Measurements from ENCODE around the gene ATF4.

ATF4 gene

DNA sequence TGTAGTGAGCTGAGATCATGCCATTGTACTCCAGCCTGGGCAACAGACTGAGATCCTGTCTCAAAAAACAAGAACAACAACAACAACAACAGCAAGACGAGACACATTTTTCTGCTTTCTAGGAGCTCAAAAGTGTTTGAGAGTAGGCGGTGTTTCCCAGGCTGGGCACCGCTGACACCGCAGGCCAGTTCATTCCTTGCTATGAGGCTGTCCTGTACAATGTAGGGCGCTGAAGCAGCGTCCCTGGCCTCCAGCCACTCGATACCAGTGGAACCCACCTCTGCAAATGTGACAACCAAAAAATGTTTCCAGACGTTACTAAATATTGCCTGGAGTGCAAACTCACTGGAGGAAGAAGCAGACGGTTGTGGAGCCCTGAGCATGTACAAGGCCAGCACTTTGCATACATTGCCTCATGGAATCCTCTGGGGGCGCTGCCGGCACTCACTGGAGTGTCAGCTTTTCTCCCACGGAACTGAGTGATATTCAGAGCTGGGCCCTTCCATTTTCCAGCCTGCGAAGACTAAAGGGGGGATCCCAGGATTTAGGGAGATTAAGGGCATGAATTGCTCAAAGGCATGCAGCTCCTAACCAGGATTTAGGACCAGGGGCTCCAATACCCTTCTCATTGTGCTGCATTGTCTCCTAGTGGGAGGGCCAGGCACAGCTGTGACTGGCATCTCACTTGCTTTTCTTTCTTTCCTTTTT lies 24.1 kb upstream of the ATF4 start:
- H2AK5ac ChIP-seq (ENCODE audit: low read depth, low read length), result no peak overlapping the region
- H4K91ac ChIP-seq (ENCODE audit: low read depth, low read length, poor library complexity), result no peak overlapping the region
- H2BK5ac ChIP-seq (ENCODE audit: low read length), result no peak overlapping the region
- no peaks in the 10 kb centered on the region for H3K27me3 ChIP-seq (ENCODE audit: control insufficient read depth in 3 of 3, insufficient read depth in 3 of 3, low read depth in 1 of 3, low read length in 3 of 3)
- H3K4me2 ChIP-seq (ENCODE audit: insufficient read depth, low read length, poor library complexity, severe bottlenecking), result no peak overlapping the region
- no peak overlapping the region for H3K14ac ChIP-seq (ENCODE audit: low read length)
- no peak overlapping the region for H3K4me3 ChIP-seq (ENCODE audit: low read length in 2 of 2)
- peak overlapping the region; percentile 25 for H2BK12ac ChIP-seq (ENCODE audit: low read length)
- H3K4ac ChIP-seq (ENCODE audit: low read length), result no peak overlapping the region
- H3K36me3 ChIP-seq (replicated peaks in 1 of 2; ENCODE audit: control insufficient read depth in 2 of 2, insufficient read depth in 2 of 2, low read length in 2 of 2), result no peaks in the 10 kb centered on the region
- peak overlapping the region; percentile 77 for H2AFZ ChIP-seq (ENCODE audit: low read length)
- peak overlapping the region; percentile 1 for H3K27ac ChIP-seq (replicated peaks; ENCODE audit: low read length)
- WGBS, 2 donors (ENCODE audit: extremely low coverage in 2 of 2, insufficient read length in 2 of 2, insufficient replicate concordance in 1 of 2), result no CpG with 5 or more reads among the region's 13 CpGs
- peak; percentile 59 for DNase-seq (ENCODE audit: low spot score)
- no peaks in the 10 kb centered on the region for H3K79me1 ChIP-seq (ENCODE audit: low read depth, low read length)
- peaks cover 7 to 12% of the 10 kb centered on the region in 2 donors for H3K4me1 ChIP-seq (ENCODE audit: control insufficient read depth in 2 of 2, insufficient read depth in 1 of 2, low read depth in 1 of 2, low read length in 2 of 2)
- H3K18ac ChIP-seq (ENCODE audit: low read length), result no peak overlapping the region
- H3K9me3 ChIP-seq (replicated peaks in 1 of 2; ENCODE audit: control insufficient read depth in 2 of 2, insufficient read depth in 1 of 2, low read depth in 1 of 2, low read length in 2 of 2), result no peaks in the 10 kb centered on the region
- H3K9ac ChIP-seq (ENCODE audit: low read depth, low read length, poor library complexity), result no peak overlapping the region
- H3K23ac ChIP-seq (ENCODE audit: low read depth, low read length, poor library complexity), result no peak overlapping the region
- H2BK15ac ChIP-seq (ENCODE audit: low read length), result no peak overlapping the region
- no peak overlapping the region for H2BK120ac ChIP-seq (ENCODE audit: low read depth, low read length)
- H4K8ac ChIP-seq (ENCODE audit: low read depth, low read length), result no peak overlapping the region

DNA sequence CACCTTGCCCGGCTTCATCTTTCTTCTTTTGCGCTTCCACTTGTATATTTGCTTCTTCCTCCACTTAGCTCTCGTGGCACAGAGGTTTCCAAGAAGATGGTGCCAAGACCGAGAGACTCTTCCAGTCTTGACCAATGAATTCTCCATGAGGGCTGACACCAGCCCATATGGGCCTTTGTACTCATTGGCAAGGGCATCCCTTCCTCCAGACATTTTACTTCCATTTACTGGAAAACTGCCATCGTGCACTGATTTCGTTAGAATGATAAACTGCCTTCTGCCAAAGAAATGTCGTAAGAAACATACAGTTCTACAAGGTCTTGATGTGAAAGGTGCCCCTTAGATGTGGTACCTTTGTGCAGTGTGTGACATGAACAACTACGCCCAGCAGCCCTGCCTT lies 22.9 kb upstream of the ATF4 start:
- Histone ChIP-seq H3K36me3 (replicated peaks in 1 of 2; ENCODE audit: control insufficient read depth in 2 of 2, insufficient read depth in 2 of 2, low read length in 2 of 2) (no peaks in the 10 kb centered on the region), H3K9me3 (replicated peaks in 1 of 2; ENCODE audit: control insufficient read depth in 2 of 2, insufficient read depth in 1 of 2, low read depth in 1 of 2, low read length in 2 of 2) (no peaks in the 10 kb centered on the region), H3K4me3 (ENCODE audit: low read length in 2 of 2) (no peak overlapping the region), H3K23ac (ENCODE audit: low read depth, low read length, poor library complexity) (no peak overlapping the region), H4K91ac (ENCODE audit: low read depth, low read length, poor library complexity) (no peak overlapping the region), H4K8ac (ENCODE audit: low read depth, low read length) (no peak overlapping the region), H2AK5ac (ENCODE audit: low read depth, low read length) (no peak overlapping the region), H3K14ac (ENCODE audit: low read length) (no peak overlapping the region), H3K18ac (ENCODE audit: low read length) (no peak overlapping the region), H3K27ac (replicated peaks; ENCODE audit: low read length) (no peak overlapping the region), H3K9ac (ENCODE audit: low read depth, low read length, poor library complexity) (no peak overlapping the region), H2BK15ac (ENCODE audit: low read length) (no peak overlapping the region), H2BK12ac (ENCODE audit: low read length) (no peak overlapping the region), H3K4me1 (ENCODE audit: control insufficient read depth in 2 of 2, insufficient read depth in 1 of 2, low read depth in 1 of 2, low read length in 2 of 2) (peaks cover 12 to 15% of the 10 kb centered on the region in 2 donors), H3K27me3 (ENCODE audit: control insufficient read depth in 3 of 3, insufficient read depth in 3 of 3, low read depth in 1 of 3, low read length in 3 of 3) (no peaks in the 10 kb centered on the region), H2BK120ac (ENCODE audit: low read depth, low read length) (no peak overlapping the region), H2BK5ac (ENCODE audit: low read length) (no peak overlapping the region), H3K4ac (ENCODE audit: low read length) (no peak overlapping the region), H3K4me2 (ENCODE audit: insufficient read depth, low read length, poor library complexity, severe bottlenecking) (no peak overlapping the region), H2AFZ (ENCODE audit: low read length) (no peak overlapping the region), H3K79me1 (ENCODE audit: low read depth, low read length) (no peaks in the 10 kb centered on the region)
- no peak for DNase-seq (ENCODE audit: low spot score)
- no CpG with 5 or more reads among the region's 8 CpGs for WGBS, 2 donors (ENCODE audit: extremely low coverage in 2 of 2, insufficient read length in 2 of 2, insufficient replicate concordance in 1 of 2)

DNA sequence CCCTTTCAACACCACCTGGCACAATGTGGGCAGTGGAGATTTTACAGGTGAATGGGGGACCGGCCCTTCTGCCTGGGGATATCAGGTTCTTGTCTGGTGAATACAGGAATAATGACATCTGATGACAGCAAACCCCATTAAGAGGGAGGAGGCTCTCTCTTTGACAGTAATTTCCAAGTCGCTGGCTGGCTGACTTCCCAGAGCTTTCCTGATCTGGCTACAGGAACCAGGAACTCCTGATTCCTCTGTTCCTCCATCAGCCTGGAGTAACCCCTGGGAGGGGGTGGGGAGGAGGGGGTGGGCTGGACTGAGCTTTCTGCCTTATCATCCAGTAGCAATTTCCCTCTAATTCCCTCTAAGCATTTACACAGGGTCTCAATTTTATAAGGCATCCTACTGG lies 22.0 kb upstream of the ATF4 start:
- no peak overlapping the region for H3K4me3 ChIP-seq (ENCODE audit: low read length in 2 of 2)
- peaks cover 0 to under 1% of the 10 kb centered on the region in 2 donors for H3K36me3 ChIP-seq (replicated peaks in 1 of 2; ENCODE audit: control insufficient read depth in 2 of 2, insufficient read depth in 2 of 2, low read length in 2 of 2)
- H4K91ac ChIP-seq (ENCODE audit: low read depth, low read length, poor library complexity), result no peak overlapping the region
- peaks cover 16 to 20% of the 10 kb centered on the region in 2 donors for H3K4me1 ChIP-seq (ENCODE audit: control insufficient read depth in 2 of 2, insufficient read depth in 1 of 2, low read depth in 1 of 2, low read length in 2 of 2)
- no peak for DNase-seq (ENCODE audit: low spot score)
- H3K79me1 ChIP-seq (ENCODE audit: low read depth, low read length), result peaks cover 6% of the 10 kb centered on the region
- H2BK15ac ChIP-seq (ENCODE audit: low read length), result no peak overlapping the region
- H2BK120ac ChIP-seq (ENCODE audit: low read depth, low read length), result no peak overlapping the region
- no CpG with 5 or more reads among the region's 2 CpGs for WGBS, 2 donors (ENCODE audit: extremely low coverage in 2 of 2, insufficient read length in 2 of 2, insufficient replicate concordance in 1 of 2)
- H3K18ac ChIP-seq (ENCODE audit: low read length), result no peak overlapping the region
- H3K27ac ChIP-seq (replicated peaks; ENCODE audit: low read length), result no peak overlapping the region
- no peaks in the 10 kb centered on the region for H3K9me3 ChIP-seq (replicated peaks in 1 of 2; ENCODE audit: control insufficient read depth in 2 of 2, insufficient read depth in 1 of 2, low read depth in 1 of 2, low read length in 2 of 2)
- H2AK5ac ChIP-seq (ENCODE audit: low read depth, low read length), result no peak overlapping the region
- H2AFZ ChIP-seq (ENCODE audit: low read length), result peak overlapping the region; percentile 69
- H3K9ac ChIP-seq (ENCODE audit: low read depth, low read length, poor library complexity), result no peak overlapping the region
- H3K27me3 ChIP-seq (ENCODE audit: control insufficient read depth in 3 of 3, insufficient read depth in 3 of 3, low read depth in 1 of 3, low read length in 3 of 3), result no peaks in the 10 kb centered on the region
- H3K23ac ChIP-seq (ENCODE audit: low read depth, low read length, poor library complexity), result no peak overlapping the region
- H3K4ac ChIP-seq (ENCODE audit: low read length), result no peak overlapping the region
- H4K8ac ChIP-seq (ENCODE audit: low read depth, low read length), result no peak overlapping the region
- no peak overlapping the region for H2BK12ac ChIP-seq (ENCODE audit: low read length)
- H2BK5ac ChIP-seq (ENCODE audit: low read length), result no peak overlapping the region
- H3K4me2 ChIP-seq (ENCODE audit: insufficient read depth, low read length, poor library complexity, severe bottlenecking), result no peak overlapping the region
- no peak overlapping the region for H3K14ac ChIP-seq (ENCODE audit: low read length)

DNA sequence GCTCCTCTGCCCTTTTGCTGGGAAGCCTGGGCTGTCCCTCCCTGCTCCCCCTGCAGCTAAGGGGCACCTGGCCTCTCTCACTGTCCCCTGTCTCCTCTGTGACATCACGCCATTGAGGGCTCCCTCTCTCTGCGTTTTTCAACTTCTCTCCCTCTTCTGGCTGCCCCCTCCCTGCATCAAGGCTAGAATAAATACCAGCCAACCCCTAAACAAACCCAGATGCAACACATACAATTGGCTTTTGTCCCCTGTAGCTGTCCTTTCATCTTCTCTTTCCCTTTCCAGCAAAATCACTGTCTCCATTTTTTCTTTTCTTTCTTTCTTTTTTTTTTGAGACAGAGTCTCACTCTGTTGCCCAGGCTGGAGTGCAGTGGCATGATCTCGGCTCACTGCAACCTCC lies 21.6 kb upstream of the ATF4 start:
- no peak overlapping the region for H3K4me3 ChIP-seq (ENCODE audit: low read length in 2 of 2)
- H3K4ac ChIP-seq (ENCODE audit: low read length), result no peak overlapping the region
- H4K8ac ChIP-seq (ENCODE audit: low read depth, low read length), result no peak overlapping the region

More for the DNA sequence above, 21.6 kb upstream of the ATF4 start:
- no peak for DNase-seq (ENCODE audit: low spot score)
- Histone ChIP-seq H4K91ac (ENCODE audit: low read depth, low read length, poor library complexity) (no peak overlapping the region), H3K36me3 (replicated peaks in 1 of 2; ENCODE audit: control insufficient read depth in 2 of 2, insufficient read depth in 2 of 2, low read length in 2 of 2) (peaks cover 2 to 5% of the 10 kb centered on the region in 2 donors), H2BK12ac (ENCODE audit: low read length) (no peak overlapping the region), H2BK15ac (ENCODE audit: low read length) (no peak overlapping the region), H3K27me3 (ENCODE audit: control insufficient read depth in 3 of 3, insufficient read depth in 3 of 3, low read depth in 1 of 3, low read length in 3 of 3) (no peaks in the 10 kb centered on the region), H2BK5ac (ENCODE audit: low read length) (no peak overlapping the region), H3K18ac (ENCODE audit: low read length) (peak overlapping the region; percentile 85), H2AK5ac (ENCODE audit: low read depth, low read length) (no peak overlapping the region), H3K4me2 (ENCODE audit: insufficient read depth, low read length, poor library complexity, severe bottlenecking) (no peak overlapping the region), H3K14ac (ENCODE audit: low read length) (no peak overlapping the region), H2AFZ (ENCODE audit: low read length) (peak overlapping the region; percentile 69), H3K9me3 (replicated peaks in 1 of 2; ENCODE audit: control insufficient read depth in 2 of 2, insufficient read depth in 1 of 2, low read depth in 1 of 2, low read length in 2 of 2) (no peaks in the 10 kb centered on the region), H3K79me1 (ENCODE audit: low read depth, low read length) (peaks cover 6% of the 10 kb centered on the region), H2BK120ac (ENCODE audit: low read depth, low read length) (no peak overlapping the region), H3K4me1 (ENCODE audit: control insufficient read depth in 2 of 2, insufficient read depth in 1 of 2, low read depth in 1 of 2, low read length in 2 of 2) (peaks cover 16 to 20% of the 10 kb centered on the region in 2 donors), H3K27ac (replicated peaks; ENCODE audit: low read length) (no peak overlapping the region), H3K23ac (ENCODE audit: low read depth, low read length, poor library complexity) (no peak overlapping the region), H3K9ac (ENCODE audit: low read depth, low read length, poor library complexity) (no peak overlapping the region)
- WGBS, 2 donors (ENCODE audit: extremely low coverage in 2 of 2, insufficient read length in 2 of 2, insufficient replicate concordance in 1 of 2), result no CpG with 5 or more reads among the region's 3 CpGs
